ENCODE measurements around the gene LVRN. TPM values are rescaled to one million over a fixed set of nuclear protein-coding genes. Genes with fewer than 3 reads are reported as not detected.

Gene LVRN
- total RNA-seq, 1 experiment from 2014 or later: 0.53 TPM

- Histone ChIP-seq H3K4me3 (no peak overlapping the region), H3K4me1 (peaks cover under 1% of the 10 kb centered on the region), H3K36me3 (no peaks in the 10 kb centered on the region), H3K9me3 (replicated peaks) (no peaks in the 10 kb centered on the region), H3K27ac (no peak overlapping the region), H3K27me3 (no peaks in the 10 kb centered on the region)
- DNase-seq: no peak
These were observed 15.0 kb upstream of the LVRN start for GRCh38 chr5:115947260-115947659.

GRCh38 chr5:115948091-115948534 lies 14.2 kb upstream of the LVRN start:
- H3K4me3 ChIP-seq: no peak overlapping the region
- no peaks in the 10 kb centered on the region for H3K27me3 ChIP-seq
- H3K4me1 ChIP-seq: peaks cover 9% of the 10 kb centered on the region
- H3K9me3 ChIP-seq (replicated peaks): no peaks in the 10 kb centered on the region
- H3K36me3 ChIP-seq: no peaks in the 10 kb centered on the region
- H3K27ac ChIP-seq: no peak overlapping the region
- no peak for DNase-seq

GRCh38 chr5:115949096-115949495 lies 13.2 kb upstream of the LVRN start:
- no peak overlapping the region for H3K27ac ChIP-seq

GRCh38 chr5:115952588-115952987 lies 9.7 kb upstream of the LVRN start:
- Histone ChIP-seq H3K27me3 (no peaks in the 10 kb centered on the region), H3K4me3 (no peak overlapping the region), H3K9me3 (replicated peaks) (no peaks in the 10 kb centered on the region), H3K27ac (no peak overlapping the region), H3K36me3 (no peaks in the 10 kb centered on the region), H3K4me1 (peaks cover 13% of the 10 kb centered on the region)
- peak; percentile 20 to 63 for DNase-seq

More at GRCh38 chr5:115949096-115949495, 13.2 kb upstream of the LVRN start:
- no peaks in the 10 kb centered on the region for H3K27me3 ChIP-seq
- no peak for DNase-seq
- no peak overlapping the region for H3K4me3 ChIP-seq
- H3K4me1 ChIP-seq: peaks cover 13% of the 10 kb centered on the region
- H3K9me3 ChIP-seq (replicated peaks): no peaks in the 10 kb centered on the region
- no peaks in the 10 kb centered on the region for H3K36me3 ChIP-seq

GRCh38 chr5:115954144-115954543 lies 8.1 kb upstream of the LVRN start:
- no peak for DNase-seq
- Histone ChIP-seq H3K27ac (no peak overlapping the region), H3K4me3 (no peak overlapping the region), H3K27me3 (no peaks in the 10 kb centered on the region), H3K36me3 (no peaks in the 10 kb centered on the region), H3K4me1 (peaks cover 13% of the 10 kb centered on the region), H3K9me3 (replicated peaks) (no peaks in the 10 kb centered on the region)

GRCh38 chr5:115956957-115957356 lies 5.3 kb upstream of the LVRN start:
- Histone ChIP-seq H3K27me3 (no peaks in the 10 kb centered on the region), H3K4me1 (peaks cover 13% of the 10 kb centered on the region), H3K27ac (no peak overlapping the region), H3K36me3 (no peaks in the 10 kb centered on the region), H3K9me3 (replicated peaks) (no peaks in the 10 kb centered on the region), H3K4me3 (no peak overlapping the region)
- no peak for DNase-seq

- H3K9me3 ChIP-seq (replicated peaks): no peaks in the 10 kb centered on the region
- H3K4me1 ChIP-seq: no peaks in the 10 kb centered on the region
- no peak overlapping the region for H3K4me3 ChIP-seq
- H3K27ac ChIP-seq: no peak overlapping the region
- no peaks in the 10 kb centered on the region for H3K27me3 ChIP-seq
- no peak for DNase-seq
- no peaks in the 10 kb centered on the region for H3K36me3 ChIP-seq
These were observed 665 bp upstream of the LVRN start for GRCh38 chr5:115961381-115962238.

GRCh38 chr5:115962565-115963402 lies 509 bp downstream of the LVRN start:
- Histone ChIP-seq H3K27ac (no peak overlapping the region), H3K4me3 (no peak overlapping the region), H3K9me3 (replicated peaks) (no peaks in the 10 kb centered on the region), H3K27me3 (no peaks in the 10 kb centered on the region), H3K36me3 (no peaks in the 10 kb centered on the region), H3K4me1 (no peaks in the 10 kb centered on the region)
- no peak for DNase-seq

GRCh38 chr5:115963566-115963965 lies 1.3 kb downstream of the LVRN start:
- DNase-seq: no peak
- Histone ChIP-seq H3K4me3 (no peak overlapping the region), H3K4me1 (no peaks in the 10 kb centered on the region), H3K27ac (no peak overlapping the region), H3K27me3 (no peaks in the 10 kb centered on the region), H3K9me3 (replicated peaks) (no peaks in the 10 kb centered on the region), H3K36me3 (no peaks in the 10 kb centered on the region)

- H3K27me3 ChIP-seq: no peaks in the 10 kb centered on the region
- no peak for DNase-seq
- H3K4me3 ChIP-seq: no peak overlapping the region
- H3K27ac ChIP-seq: no peak overlapping the region
- no peaks in the 10 kb centered on the region for H3K4me1 ChIP-seq
- no peaks in the 10 kb centered on the region for H3K36me3 ChIP-seq
- H3K9me3 ChIP-seq (replicated peaks): no peaks in the 10 kb centered on the region
These were observed 6.5 kb downstream of the LVRN start for GRCh38 chr5:115968770-115969169.

- no peaks in the 10 kb centered on the region for H3K36me3 ChIP-seq
- H3K4me1 ChIP-seq: peaks cover 12% of the 10 kb centered on the region
- no peaks in the 10 kb centered on the region for H3K27me3 ChIP-seq
- no peak overlapping the region for H3K27ac ChIP-seq
- no peaks in the 10 kb centered on the region for H3K9me3 ChIP-seq (replicated peaks)
- no peak overlapping the region for H3K4me3 ChIP-seq
- no peak for DNase-seq
These were observed 14.8 kb downstream of the LVRN start for GRCh38 chr5:115977096-115977495.

GRCh38 chr5:115977988-115978387 lies 15.7 kb downstream of the LVRN start:
- Histone ChIP-seq H3K4me1 (peaks cover 12% of the 10 kb centered on the region), H3K27me3 (no peaks in the 10 kb centered on the region), H3K27ac (no peak overlapping the region; the same call in 1 of the 2 replicates), H3K36me3 (no peaks in the 10 kb centered on the region), H3K4me3 (no peak overlapping the region), H3K9me3 (replicated peaks) (no peaks in the 10 kb centered on the region)
- peak in 1 of 2 experiments; percentile 42 for DNase-seq

- Histone ChIP-seq H3K9me3 (replicated peaks) (no peaks in the 10 kb centered on the region), H3K4me1 (peaks cover 12% of the 10 kb centered on the region), H3K27ac (no peak overlapping the region), H3K36me3 (no peaks in the 10 kb centered on the region), H3K27me3 (no peaks in the 10 kb centered on the region), H3K4me3 (no peak overlapping the region)
- no peak for DNase-seq
These were observed 16.5 kb downstream of the LVRN start for GRCh38 chr5:115978779-115979178.

- H3K4me1 ChIP-seq: peaks cover 12% of the 10 kb centered on the region
- H3K27me3 ChIP-seq: no peaks in the 10 kb centered on the region
- H3K9me3 ChIP-seq (replicated peaks): no peaks in the 10 kb centered on the region
- no peak overlapping the region for H3K4me3 ChIP-seq
- DNase-seq: no peak
- no peak overlapping the region for H3K27ac ChIP-seq
- H3K36me3 ChIP-seq: no peaks in the 10 kb centered on the region
These were observed 17.1 kb downstream of the LVRN start for GRCh38 chr5:115979201-115980041.

Data from SJCRH30 (cell line).